ENCODE measurements around the gene PASD1. TPM values are rescaled to one million over a fixed set of nuclear protein-coding genes. Genes with fewer than 3 reads are reported as not detected.

Gene PASD1
- total RNA-seq, 3 donors from 2014 or later, result not detected

- TF ChIP-seq, protein P1, sequence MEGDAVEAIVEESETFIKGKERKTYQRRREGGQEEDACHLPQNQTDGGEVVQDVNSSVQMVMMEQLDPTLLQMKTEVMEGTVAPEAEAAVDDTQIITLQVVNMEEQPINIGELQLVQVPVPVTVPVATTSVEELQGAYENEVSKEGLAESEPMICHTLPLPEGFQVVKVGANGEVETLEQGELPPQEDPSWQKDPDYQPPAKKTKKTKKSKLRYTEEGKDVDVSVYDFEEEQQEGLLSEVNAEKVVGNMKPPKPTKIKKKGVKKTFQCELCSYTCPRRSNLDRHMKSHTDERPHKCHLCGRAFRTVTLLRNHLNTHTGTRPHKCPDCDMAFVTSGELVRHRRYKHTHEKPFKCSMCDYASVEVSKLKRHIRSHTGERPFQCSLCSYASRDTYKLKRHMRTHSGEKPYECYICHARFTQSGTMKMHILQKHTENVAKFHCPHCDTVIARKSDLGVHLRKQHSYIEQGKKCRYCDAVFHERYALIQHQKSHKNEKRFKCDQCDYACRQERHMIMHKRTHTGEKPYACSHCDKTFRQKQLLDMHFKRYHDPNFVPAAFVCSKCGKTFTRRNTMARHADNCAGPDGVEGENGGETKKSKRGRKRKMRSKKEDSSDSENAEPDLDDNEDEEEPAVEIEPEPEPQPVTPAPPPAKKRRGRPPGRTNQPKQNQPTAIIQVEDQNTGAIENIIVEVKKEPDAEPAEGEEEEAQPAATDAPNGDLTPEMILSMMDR (IDR thresholded peaks at IDR 0.05), result no peak
- intact Hi-C loops (cut with DNase I, micrococcal nuclease), result no loop called here
- Histone ChIP-seq H3K4me1 (ENCODE audit: low read depth) (no peaks in the 10 kb centered on the region), H3K36me3 (ENCODE audit: low read depth) (no peaks in the 10 kb centered on the region), H3K9me3 (no peaks in the 10 kb centered on the region), H3K4me3 (no peak overlapping the region)
- ATAC-seq (no peak), DNase-seq (no peak)
These were observed 138.7 kb downstream of the PASD1 start for GRCh38 chrX:151702026-151702714.

DNA sequence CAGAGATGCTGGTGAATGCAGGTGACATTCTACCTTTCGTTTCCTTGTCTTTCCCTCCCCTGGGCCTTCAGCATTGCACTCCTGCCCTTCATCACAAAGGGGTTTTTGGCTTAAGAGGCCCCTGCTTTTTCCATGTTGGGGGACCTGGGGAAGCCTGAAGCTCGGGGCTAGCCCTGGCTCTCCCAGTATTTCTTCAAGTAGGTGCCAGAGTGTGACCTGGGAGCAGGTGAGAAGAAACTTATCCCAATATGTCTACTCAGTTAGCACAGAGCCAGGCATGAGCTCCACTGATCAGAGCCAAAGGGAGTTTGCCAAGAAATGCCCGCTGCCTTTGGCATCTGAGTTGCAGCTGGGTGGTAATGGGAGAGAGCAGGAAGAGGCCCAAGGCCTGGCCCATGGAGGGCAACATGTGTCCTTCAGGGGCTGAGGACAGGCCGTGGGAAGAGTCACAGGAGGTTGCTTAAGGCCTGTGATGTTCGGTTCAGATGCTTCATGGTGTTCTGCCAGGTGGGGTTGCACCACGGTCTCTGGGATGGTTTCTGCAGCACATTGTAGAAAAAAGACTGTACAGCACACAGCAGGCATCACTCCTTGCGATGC, 139.4 kb downstream of the PASD1 start:
- no peak for ATAC-seq
- intact Hi-C loops (cut with DNase I, micrococcal nuclease), result no loop called here
- TF ChIP-seq, protein P1 (IDR thresholded peaks at IDR 0.05), result no peak

DNA sequence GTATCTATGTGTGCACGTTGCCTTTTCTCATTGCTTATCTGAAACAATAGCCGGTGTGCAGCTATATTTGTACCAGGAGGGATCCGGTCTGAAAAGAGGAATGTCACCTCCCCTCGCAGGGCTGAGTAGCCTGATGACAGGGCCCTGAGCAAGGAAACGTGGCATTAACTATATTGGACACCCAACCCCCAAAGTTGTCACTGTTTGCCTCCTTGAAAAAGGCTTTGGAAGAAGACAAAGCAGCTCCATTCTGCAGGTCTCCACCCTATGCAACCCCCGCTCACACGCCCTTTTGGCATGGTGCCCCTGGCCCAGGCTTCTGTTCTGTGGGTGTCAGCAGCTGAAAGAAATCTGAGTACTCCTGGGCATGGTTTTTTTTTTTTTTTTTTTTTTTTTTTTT, 140.0 kb downstream of the PASD1 start:
- no peaks in the 10 kb centered on the region for H3K9me3 ChIP-seq
- intact Hi-C loops (cut with DNase I, micrococcal nuclease), result no loop called here
- H3K4me3 ChIP-seq, result no peak overlapping the region
- DNase-seq (no peak), ATAC-seq (no peak)
- H3K36me3 ChIP-seq (ENCODE audit: low read depth), result no peaks in the 10 kb centered on the region
- TF ChIP-seq, protein P1 (IDR thresholded peaks at IDR 0.05), result no peak
- H3K4me1 ChIP-seq (ENCODE audit: low read depth), result no peaks in the 10 kb centered on the region

More for the DNA sequence above, 139.4 kb downstream of the PASD1 start:
- H3K36me3 ChIP-seq (ENCODE audit: low read depth), result no peaks in the 10 kb centered on the region
- H3K4me3 ChIP-seq, result no peak overlapping the region
- H3K4me1 ChIP-seq (ENCODE audit: low read depth), result no peaks in the 10 kb centered on the region
- no peak for DNase-seq
- H3K9me3 ChIP-seq, result no peaks in the 10 kb centered on the region

GRCh38 chrX:151704041-151704663, 140.7 kb downstream of the PASD1 start:
- intact Hi-C loops (cut with DNase I, micrococcal nuclease), result no loop called here
- ATAC-seq (no peak), DNase-seq (no peak)
- Histone ChIP-seq H3K4me1 (ENCODE audit: low read depth) (no peaks in the 10 kb centered on the region), H3K36me3 (ENCODE audit: low read depth) (no peaks in the 10 kb centered on the region), H3K4me3 (no peak overlapping the region), H3K9me3 (no peaks in the 10 kb centered on the region)
- TF ChIP-seq, protein P1 (IDR thresholded peaks at IDR 0.05), result no peak

DNA sequence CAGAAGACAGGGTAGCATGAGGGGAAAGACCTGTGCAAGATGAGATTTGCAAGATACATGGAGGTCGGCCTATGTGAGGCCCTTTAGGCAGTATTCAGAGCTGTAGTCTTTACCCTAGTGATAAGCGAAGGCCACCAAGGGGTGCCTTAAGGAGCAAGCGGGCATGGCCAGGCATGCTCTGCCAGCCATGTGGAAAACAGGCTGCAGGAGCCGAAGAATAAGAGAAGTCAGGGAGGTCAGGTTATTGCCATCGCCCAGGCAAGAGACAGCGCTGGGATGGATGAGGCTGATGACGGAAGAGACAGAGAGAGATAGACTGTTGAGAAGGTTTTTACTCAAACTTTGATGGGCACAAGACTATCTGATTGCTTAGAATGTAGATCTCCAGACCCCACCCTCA, 145.3 kb downstream of the PASD1 start:
- intact Hi-C loops (cut with DNase I, micrococcal nuclease), result no loop called here
- no peak for DNase-seq
- Histone ChIP-seq H3K36me3 (ENCODE audit: low read depth) (no peaks in the 10 kb centered on the region), H3K4me1 (ENCODE audit: low read depth) (no peaks in the 10 kb centered on the region), H3K9me3 (no peaks in the 10 kb centered on the region), H3K4me3 (no peak overlapping the region)
- no peak for ATAC-seq
- TF ChIP-seq, protein P1 (IDR thresholded peaks at IDR 0.05), result no peak
